Activated T-cell treated with anti-CD3 and anti-CD28 coated beads for 1 hour (primary cell): ENCODE data around the gene BAK1.
"Not testable (repeated sequence)": the region's sequence is repeated elsewhere in the genome, so short reads cannot be mapped to it uniquely, and the experiment has no call there.

Source experiments
- DNase-seq: peaks from one replicate; pipeline ENCODE4 v3.0.0-alpha.2; 2020; ENCODE audit warnings: low read depth

Gene BAK1

GRCh38 chr6:33607784-33608161 is 27.7 kb upstream of the BAK1 start:
- DNase-seq = no peak

DNA sequence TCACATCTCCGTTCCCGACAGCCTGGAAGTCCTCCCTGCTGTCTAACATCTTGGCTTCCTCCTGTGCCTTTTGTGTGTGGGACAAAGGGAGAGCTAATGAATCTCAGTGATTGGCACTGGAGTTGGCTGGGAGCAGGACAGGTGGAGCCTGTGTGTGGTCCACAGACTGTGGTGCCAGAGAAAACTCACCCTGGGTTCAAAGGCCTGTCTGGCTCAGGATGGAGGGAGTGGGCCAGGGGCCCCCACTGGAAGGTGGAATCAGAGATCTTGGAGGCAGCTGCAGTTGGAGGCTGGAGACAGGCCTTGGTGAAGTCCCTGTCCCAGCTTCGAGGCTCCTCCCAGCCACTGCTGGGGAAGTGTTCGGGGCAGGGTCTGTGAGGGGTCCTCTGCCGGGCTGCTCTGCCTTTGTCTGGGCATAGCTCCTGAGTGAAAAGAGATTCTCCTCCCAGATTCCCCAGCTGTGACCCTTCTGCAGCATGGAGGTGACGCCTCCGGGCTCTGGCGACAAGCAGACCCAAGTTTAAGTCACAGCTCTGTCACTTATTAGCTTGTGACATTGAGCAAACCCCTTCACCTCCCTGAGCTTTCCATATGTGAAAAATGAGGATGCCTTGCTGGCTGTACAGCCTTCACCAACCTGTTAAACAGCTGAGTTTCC is 27.2 kb upstream of the BAK1 start:
- no peak for DNase-seq

- DNase-seq = no peak
Observed at GRCh38 chr6:33606642-33607041, 26.6 kb upstream of the BAK1 start.

DNA sequence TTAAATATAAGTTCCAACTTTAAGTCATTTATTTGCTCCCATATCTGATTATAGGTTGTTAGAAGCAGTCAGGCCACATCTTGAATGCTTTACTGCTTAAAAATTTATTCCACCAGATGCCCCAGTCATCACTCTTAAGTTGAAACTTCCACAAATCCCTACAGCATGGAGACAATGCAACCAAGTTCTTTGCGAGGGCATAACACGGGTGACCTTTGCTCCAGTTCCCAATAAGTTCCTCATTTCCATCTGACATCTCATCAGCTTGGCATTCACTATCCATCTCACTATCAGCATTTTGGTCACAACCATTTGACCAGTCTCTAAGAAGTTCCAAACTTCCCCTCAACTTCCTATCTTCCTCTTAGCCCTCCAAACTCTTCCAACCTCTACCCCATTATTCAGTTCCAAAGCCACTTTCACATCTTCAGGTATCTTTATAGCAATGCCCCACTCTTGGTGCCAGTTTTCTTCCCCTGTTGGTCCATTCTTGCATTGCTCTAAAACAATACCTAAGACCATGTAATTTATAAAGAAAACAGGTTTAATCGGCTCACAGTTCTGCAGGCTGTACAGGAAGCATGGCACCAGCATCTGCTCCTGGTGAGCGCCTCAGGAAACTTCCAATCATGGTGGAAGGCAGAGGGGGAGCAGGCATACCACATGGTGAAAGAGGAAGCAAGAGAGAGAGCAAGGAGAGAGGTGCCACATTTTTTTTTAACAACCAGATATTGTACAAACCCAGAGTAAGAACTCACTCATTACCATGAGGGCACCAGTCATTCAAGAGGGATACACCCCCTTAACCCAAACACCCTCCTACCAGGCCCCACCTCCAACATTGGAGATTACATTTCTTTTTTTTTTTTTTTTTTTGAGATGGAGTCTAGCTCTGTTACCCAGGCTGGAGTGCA is 25.1 kb upstream of the BAK1 start:
- no peak for DNase-seq

DNA sequence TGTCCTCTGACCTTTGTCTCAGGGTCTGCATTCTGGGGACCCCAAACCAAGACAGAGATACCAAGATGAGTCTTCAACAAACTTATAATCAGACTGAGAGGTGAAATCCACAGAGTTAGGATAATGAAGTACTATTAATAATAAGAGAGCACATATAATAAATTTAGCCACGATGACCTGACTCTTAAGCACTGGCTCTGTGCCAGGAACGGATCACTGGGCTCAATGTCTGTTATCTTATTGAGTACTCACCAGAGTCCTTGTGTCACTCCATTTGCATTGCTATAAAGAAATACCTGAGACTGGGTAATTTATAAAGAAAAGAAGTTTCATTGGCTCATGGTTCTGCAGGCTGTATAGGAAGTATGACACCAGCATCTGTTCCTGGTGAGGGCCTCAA is 22.1 kb upstream of the BAK1 start:
- DNase-seq = no peak

DNA sequence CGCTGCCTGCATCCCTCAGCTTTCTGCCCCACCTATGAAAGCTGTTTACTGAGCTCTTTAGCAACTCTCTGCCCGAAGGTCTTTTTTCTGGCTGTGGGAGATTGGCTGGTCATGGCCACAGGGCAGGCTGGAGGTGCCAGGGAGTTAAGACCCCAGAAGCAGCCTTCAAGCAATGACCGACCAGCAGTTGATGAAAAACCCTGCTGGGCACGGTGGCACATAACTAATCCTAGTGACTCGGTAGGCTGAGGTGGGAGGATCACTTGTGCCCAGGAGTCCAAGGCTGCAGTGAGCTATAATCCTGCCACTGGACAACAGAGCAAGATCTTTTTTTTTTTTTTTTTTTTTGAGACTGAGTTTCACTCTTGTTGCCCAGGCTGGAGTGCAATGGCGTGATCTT is 20.7 kb upstream of the BAK1 start:
- no peak for DNase-seq

DNA sequence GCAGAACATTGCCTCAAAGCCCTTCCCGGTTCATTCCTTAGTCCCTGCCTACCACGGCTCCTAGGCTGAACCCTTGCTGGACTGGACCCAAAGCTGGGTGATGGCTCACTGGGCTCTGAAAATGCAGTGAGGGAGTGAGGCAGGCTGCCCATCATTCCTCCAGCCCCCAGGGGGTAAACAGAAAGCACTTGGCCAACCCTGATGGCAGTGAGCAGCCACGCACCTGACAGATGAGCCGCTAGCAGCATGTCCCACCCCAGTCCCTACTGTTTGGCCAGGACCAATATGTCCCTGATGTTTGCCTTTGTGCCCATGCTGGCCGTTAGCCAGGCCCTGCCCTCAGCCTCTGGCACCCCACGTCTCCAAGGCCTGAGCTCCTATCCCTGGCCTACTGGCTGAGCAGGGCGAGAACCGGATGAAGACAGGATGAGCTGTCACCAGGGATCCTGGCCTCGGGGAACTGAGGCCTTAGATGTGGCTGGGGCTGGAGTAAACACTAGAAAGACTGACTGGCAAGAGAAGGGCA is 19.4 kb upstream of the BAK1 start:
- DNase-seq = no peak

- DNase-seq = no peak
Observed at GRCh38 chr6:33597551-33598322, 17.7 kb upstream of the BAK1 start.

GRCh38 chr6:33596894-33597293 is 16.8 kb upstream of the BAK1 start:
- DNase-seq = not testable (repeated sequence)

DNA sequence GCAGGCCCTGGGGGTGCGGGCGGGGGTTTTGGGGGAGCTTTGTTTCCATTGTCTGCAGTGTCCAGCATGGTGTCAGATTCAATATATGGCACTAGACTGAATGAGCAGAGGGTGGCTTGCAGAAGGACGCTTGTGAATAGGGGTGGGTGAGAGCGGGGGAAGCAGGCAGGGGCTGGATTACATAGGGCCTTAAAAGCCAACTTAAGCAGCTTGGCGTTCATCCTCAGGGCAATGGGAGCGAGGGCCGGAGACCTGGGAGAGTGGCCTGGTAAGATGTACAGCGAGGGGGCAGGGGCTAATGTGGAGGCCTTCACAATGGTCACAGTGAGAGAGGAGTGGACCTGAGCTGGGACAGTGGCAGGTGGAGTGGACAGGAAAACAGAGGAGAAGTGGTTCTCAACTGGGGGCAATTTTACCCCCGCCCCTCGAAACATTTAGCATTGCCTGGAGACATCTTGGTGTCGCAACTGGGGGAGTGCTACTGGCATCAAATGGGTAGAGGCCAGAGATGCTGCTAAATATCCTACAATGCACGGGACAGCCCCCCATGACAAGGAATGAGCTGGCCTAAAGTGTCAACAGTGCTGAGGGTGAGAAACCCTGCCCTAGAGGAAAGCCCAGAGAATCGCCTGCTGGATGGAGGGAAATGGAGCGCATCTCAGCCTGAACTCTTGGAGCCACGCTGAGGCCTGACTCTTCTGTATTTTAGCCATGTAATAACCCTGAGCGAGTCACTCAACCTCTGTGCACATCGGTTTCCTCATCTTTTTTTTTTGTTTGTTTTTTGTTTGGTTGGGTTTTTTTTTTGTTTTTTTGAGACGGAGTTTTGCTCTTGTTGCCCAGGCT is 15.1 kb upstream of the BAK1 start:
- no peak for DNase-seq

DNA sequence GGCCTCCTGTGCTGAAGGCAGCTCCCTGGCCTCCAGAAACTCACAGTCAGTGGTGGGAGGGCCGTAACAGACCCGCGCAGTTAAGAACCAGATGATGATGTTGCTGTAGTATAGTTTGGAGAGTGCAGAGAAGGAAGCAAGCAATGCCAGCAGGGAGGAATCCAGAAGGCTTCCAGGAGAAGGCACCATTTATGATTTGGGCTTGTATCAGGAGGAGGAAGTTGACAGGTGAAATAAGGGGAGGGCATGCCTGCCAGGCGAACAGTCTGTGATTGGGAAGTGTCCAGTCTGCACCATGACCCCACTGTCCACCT is 13.3 kb upstream of the BAK1 start:
- no peak for DNase-seq

DNA sequence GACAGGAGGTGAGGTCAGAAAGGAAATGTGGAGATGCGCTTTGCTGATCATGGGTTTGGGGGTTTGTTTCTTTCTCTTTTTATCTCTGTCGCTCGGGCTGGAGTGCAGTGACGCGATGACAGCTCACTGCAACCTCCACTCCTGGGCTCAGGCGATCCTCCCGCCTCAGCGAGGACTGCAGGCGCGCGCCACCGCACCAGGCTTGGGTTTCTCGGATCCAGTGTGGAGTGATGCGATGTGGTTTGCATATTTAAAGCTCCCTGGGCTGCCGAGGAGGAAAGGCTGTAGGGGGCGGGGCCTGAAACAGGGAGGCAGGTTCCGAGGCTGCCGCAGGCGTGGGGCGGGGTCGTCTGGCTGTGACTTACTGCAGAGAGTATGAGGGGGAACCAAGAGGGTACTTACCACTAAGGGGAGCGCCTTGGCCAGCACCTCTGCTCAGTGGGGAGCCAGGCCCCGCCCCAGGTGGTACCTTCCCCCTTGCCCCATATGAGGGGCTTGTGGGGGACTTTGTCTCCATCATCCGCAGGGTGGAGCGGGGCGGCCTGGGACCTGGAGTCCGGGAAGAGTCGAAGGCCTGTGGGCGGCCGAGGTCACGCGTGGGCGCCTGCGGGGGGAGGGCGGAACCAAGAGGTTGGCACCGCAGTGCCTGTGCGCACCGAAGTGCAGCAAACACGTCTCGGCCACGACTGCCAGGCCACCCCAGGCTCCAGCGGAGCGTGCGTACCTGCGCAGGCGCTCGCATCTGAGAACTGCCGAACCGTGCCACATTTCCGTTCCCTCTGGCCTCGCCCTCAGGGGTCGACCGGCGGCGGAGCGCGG is 12.7 kb upstream of the BAK1 start:
- DNase-seq = peak; percentile 35

GRCh38 chr6:33592280-33592594 is 12.2 kb upstream of the BAK1 start:
- DNase-seq = no peak

GRCh38 chr6:33591424-33592032 is 11.5 kb upstream of the BAK1 start:
- DNase-seq = no peak

DNA sequence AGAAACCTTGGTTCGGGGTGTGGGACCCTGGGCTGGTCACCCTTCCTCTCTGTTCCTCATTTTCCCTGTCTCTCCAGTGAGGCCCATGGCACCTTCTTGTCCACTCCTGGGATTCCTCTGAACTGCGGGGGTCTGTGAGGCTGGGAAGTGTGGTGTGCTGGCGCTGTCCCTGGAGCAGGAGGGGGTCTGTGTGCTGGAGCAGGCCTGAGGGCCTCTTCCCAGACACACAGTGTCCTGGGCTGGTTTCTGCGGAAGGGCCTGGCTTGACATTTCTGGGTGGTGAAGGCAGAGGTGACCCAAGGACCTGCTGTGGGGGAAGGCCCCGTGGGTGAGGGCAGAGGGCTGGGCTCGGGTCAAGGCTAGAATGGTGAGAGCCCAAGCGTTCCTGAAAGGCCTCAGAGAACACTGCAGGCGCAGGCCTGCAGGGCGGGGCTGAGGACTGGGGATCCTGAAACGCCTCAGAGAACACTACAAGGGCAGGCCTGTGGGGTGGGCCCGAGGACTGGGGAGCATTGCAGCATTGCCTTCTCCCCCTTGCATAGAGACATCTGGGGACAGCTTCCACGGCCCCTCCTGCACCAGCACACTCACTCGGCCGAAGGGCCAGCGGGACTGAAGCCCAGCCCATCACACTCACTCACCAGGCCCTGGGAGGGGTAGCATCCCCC is 10.6 kb upstream of the BAK1 start:
- DNase-seq = no peak

DNA sequence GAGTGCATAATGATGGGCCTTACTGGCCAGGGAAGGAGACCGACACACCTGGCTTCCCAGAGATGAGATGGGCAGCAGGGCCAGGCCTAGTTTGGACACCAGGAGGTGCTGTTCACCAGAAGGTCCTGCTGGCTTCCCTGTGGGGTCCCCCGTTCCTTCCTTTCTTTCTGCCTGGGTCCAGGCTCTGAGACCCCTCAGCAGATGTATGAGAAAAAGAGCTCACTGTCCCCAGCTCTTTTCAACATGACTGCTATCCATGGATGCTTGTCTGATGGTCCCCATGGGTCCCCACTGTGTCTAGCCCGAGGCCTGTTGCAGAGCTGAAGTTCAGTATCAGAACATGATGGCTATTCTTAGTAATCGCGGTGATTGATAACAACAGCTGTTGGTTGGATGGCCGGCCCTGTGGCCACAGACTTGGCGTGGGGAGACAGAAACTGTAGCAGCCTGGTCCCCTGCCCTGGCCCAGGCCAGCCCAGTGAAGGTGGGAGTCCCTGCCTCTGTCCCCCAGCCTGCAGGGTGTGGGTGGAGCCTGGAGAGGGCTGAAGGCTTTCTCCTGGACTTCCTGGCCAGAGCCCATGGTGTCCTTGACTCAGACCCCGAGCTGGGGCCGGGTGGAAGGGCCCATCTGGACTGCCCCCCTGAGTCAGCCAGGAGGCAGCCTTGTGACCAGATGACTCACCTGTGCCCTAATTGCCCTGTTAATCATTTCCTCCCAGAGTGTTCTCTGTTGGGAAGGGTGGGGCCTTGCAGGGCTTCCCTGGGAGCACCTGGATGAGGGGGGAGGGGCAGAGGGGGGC is 9.9 kb upstream of the BAK1 start:
- DNase-seq = no peak

GRCh38 chr6:33589392-33589730 is 9.3 kb upstream of the BAK1 start:
- no peak for DNase-seq

DNA sequence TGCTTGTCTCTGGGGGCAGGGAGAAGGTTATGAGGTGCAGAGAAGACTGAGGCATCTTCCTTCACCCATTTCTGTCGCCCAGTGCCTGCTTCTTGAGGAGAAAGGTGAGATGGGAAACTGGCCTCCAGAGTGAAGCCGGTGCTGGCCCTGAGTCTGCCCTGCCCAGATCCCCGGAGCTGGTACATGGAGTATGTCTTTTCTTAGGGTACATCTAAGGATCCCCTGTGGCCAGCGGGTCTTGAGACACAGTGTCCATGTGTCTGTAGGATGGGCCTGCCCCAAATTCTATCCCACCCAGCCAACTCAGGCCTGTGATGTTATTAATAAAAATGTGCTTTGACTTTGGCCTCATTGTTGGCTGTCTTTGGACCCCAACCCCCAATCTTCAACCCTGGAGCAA is 8.8 kb upstream of the BAK1 start:
- no peak for DNase-seq

DNA sequence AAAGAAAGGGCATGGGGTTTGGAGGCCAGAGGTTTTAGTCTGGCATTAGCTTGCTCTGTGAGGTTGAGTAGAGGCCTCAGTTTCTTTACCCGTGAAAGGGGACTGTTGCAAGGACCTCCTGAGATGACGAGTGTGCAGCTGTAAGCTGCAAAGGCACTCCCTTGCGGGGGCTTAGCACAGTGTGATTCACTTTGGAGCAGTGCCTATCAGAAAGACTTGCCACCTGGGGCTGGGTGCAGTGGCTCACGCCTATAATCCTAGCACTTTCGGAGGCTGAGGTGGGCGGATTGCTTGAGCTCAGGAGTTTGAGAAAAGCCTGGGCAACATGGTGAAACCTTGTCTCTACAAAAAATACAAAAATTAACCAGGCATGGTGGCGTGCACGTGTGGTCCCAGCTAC is 7.5 kb upstream of the BAK1 start:
- DNase-seq = no peak
